GM23338 (cell line): ENCODE results near the gene SIRPD. TPM values are rescaled to one million over a fixed set of nuclear protein-coding genes. Genes with fewer than 3 reads are reported as not detected.

Source experiments
- ATAC-seq: fragments of 200-7000 bp; cut with Tn5 transposase; 3 replicates; pipeline ENCODE4 v1.9.1; 2020
- DNase-seq: peaks from one replicate; pipeline ENCODE4 v3.0.0-alpha.2; 2015; ENCODE audit warnings: low spot score
- H2AFZ ChIP-seq: fragments of 200-600 bp; sonication (generic); 2 replicates; pipeline ENCODE4 v1.8.0; 2016; ENCODE audit warnings: antibody characterized with exemption, mild to moderate bottlenecking, moderate library complexity
- H3F3A ChIP-seq: fragments of 200-600 bp; sonication (generic); replicated peaks from 2 replicates; pipeline ENCODE4 v1.8.0; 2017; ENCODE audit warnings: antibody characterized with exemption, mixed run types, low read depth
- H3K27ac ChIP-seq: fragments of 200-600 bp; sonication (generic); 2 replicates; pipeline ENCODE4 v1.6.1; 2016; ENCODE audit warnings: low read depth
- H3K27me3 ChIP-seq: fragments of 200-600 bp; sonication (generic); 2 replicates; pipeline ENCODE4 v1.8.0; 2016; ENCODE audit warnings: mild to moderate bottlenecking, mixed run types, moderate library complexity; ENCODE audit not compliant: insufficient read depth
- H3K36me3 ChIP-seq: fragments of 200-600 bp; sonication (generic); 2 replicates; pipeline ENCODE4 v1.8.0; 2016; ENCODE audit warnings: mild to moderate bottlenecking; ENCODE audit not compliant: insufficient read depth
- H3K4me1 ChIP-seq: fragments of 200-600 bp; sonication (generic); 2 replicates; pipeline ENCODE4 v1.8.0; 2016; ENCODE audit warnings: mild to moderate bottlenecking, moderate library complexity; ENCODE audit not compliant: insufficient read depth
- H3K4me2 ChIP-seq: fragments of 200-600 bp; sonication (generic); 2 replicates; pipeline ENCODE4 v1.7.1; 2017; ENCODE audit warnings: mixed run types
- H3K4me3 ChIP-seq: fragments of 200-600 bp; sonication (generic); 2 replicates; pipeline ENCODE4 v1.6.1; 2016; ENCODE audit warnings: mixed run types
- H3K79me2 ChIP-seq: fragments of 200-600 bp; sonication (generic); replicated peaks from 2 replicates; pipeline ENCODE4 v1.8.0; 2017; ENCODE audit warnings: mild to moderate bottlenecking; ENCODE audit not compliant: insufficient read depth
- H3K9me2 ChIP-seq: fragments of 200-600 bp; sonication (generic); 2 replicates; pipeline ENCODE4 v1.8.0; 2017; ENCODE audit not compliant: insufficient read depth
- H4K20me1 ChIP-seq: fragments of 200-600 bp; sonication (generic); replicated peaks from 2 replicates; pipeline ENCODE4 v1.8.0; 2017; ENCODE audit warnings: mild to moderate bottlenecking; ENCODE audit not compliant: insufficient read depth
- H3K27ac Mint-ChIP-seq: 2 replicates; pipeline ENCODE4 v1.8.0; 2020; ENCODE audit warnings: inconsistent platforms, mild to moderate bottlenecking, moderate library complexity, mixed read lengths
- H3K27me3 Mint-ChIP-seq: 3 replicates; pipeline ENCODE4 v1.8.0; 2022; ENCODE audit warnings: low read depth, mild to moderate bottlenecking, moderate library complexity, mixed read lengths, inconsistent platforms; ENCODE audit not compliant: insufficient read depth, poor library complexity
- H3K36me3 Mint-ChIP-seq: 3 replicates; pipeline ENCODE4 v1.8.0; 2021; ENCODE audit warnings: low read depth, mild to moderate bottlenecking, inconsistent platforms, moderate library complexity, mixed read lengths
- H3K4me1 Mint-ChIP-seq: 3 replicates; pipeline ENCODE4 v1.8.0; 2020; ENCODE audit warnings: mild to moderate bottlenecking, inconsistent platforms, mixed read lengths
- H3K4me3 Mint-ChIP-seq: 3 replicates; pipeline ENCODE4 v1.8.0; 2021; ENCODE audit warnings: moderate library complexity, mild to moderate bottlenecking, inconsistent platforms, mixed read lengths
- H3K9me3 Mint-ChIP-seq: 3 replicates; pipeline ENCODE4 v1.8.0; 2020; ENCODE audit warnings: moderate library complexity, mild to moderate bottlenecking, inconsistent platforms, mixed read lengths
- CREB1 ChIP-seq: fragments of 250-450 bp; sonication (Bioruptor Pico); IDR thresholded peaks from 2 replicates; pipeline ENCODE4 v1.5.0; 2020; ENCODE audit warnings: low read depth, mild to moderate bottlenecking, moderate library complexity
- CTCF ChIP-seq, 2 experiments: fragments of 200-600 bp in 1 of 2; sonication (generic) in 1 of 2; conservative IDR thresholded peaks; 2 replicates each; pipeline versions ENCODE4 v1.5.1 to v1.6.1; 2016 to 2017; ENCODE audit warnings: antibody characterized with exemption in 2 of 2, low read depth in 2 of 2, mild to moderate bottlenecking in 2 of 2, moderate library complexity in 1 of 2
- ETS1 ChIP-seq: IDR thresholded peaks from 2 replicates; pipeline ENCODE4 v1.6.1; 2016; ENCODE audit warnings: antibody characterized with exemption
- EZH2 ChIP-seq: fragments of 200-600 bp; sonication (generic); IDR thresholded peaks from one replicate; pipeline ENCODE4 v1.8.0; 2017; ENCODE audit warnings: antibody characterized with exemption, mild to moderate bottlenecking, low read depth; ENCODE audit not compliant: unreplicated experiment
- EZH2phosphoT487 ChIP-seq: fragments of 200-600 bp; sonication (generic); IDR thresholded peaks from one replicate; pipeline ENCODE4 v1.8.1; 2018; ENCODE audit warnings: antibody characterized with exemption; ENCODE audit not compliant: unreplicated experiment
- JUNB ChIP-seq: IDR thresholded peaks from one replicate; pipeline ENCODE4 v1.6.1; 2016; ENCODE audit warnings: antibody characterized with exemption; ENCODE audit not compliant: unreplicated experiment
- NANOG ChIP-seq: IDR thresholded peaks from 2 replicates; pipeline ENCODE4 v1.6.1; 2016; ENCODE audit warnings: antibody characterized with exemption, borderline replicate concordance
- POLR2AphosphoS5 ChIP-seq: IDR thresholded peaks from 2 replicates; pipeline ENCODE4 v1.6.1; 2016; ENCODE audit warnings: antibody characterized with exemption, low read depth
- REST ChIP-seq: IDR thresholded peaks from one replicate; pipeline ENCODE4 v1.6.1; 2018; ENCODE audit warnings: antibody characterized with exemption; ENCODE audit not compliant: unreplicated experiment
- STAT1 ChIP-seq: IDR thresholded peaks from one replicate; pipeline ENCODE4 v1.6.1; 2016; ENCODE audit warnings: antibody characterized with exemption; ENCODE audit not compliant: unreplicated experiment
- ZNF114 ChIP-seq: fragments of 250-450 bp; sonication (Bioruptor Pico); IDR thresholded peaks from 2 replicates; pipeline ENCODE4 v1.5.0; 2020; ENCODE audit warnings: mild to moderate bottlenecking, moderate library complexity
- ZNF331 ChIP-seq: fragments of 250-450 bp; sonication (Bioruptor Pico); IDR thresholded peaks from 2 replicates; pipeline ENCODE4 v1.5.0; 2020; ENCODE audit warnings: low read depth, mild to moderate bottlenecking, moderate library complexity
- ZNF462 ChIP-seq: fragments of 250-450 bp; sonication (Bioruptor Pico); IDR thresholded peaks from 2 replicates; pipeline ENCODE4 v1.5.0; 2020; ENCODE audit warnings: mild to moderate bottlenecking, moderate library complexity
- polyA plus RNA-seq: library from polyadenylated mRNA; unstranded; fragments of >200 nt; fragmentation: Nextera tagmentation; extraction: Ambion mirVana; gene quantifications from 2 replicates; pipeline ENCODE4 v1.2.1, GENCODE V29; 2016
- total RNA-seq: library from RNA; depleted of rRNA; stranded (reverse); fragments of >200 nt; shearing (Covaris generic); gene quantifications from 2 replicates; pipeline ENCODE4 v1.2.3, GENCODE V29; 2014

The SIRPD gene
- total and polyA plus RNA-seq, 2 experiments from 2014 or later: not detected

- Histone ChIP-seq H3K79me2 (no peaks in the 10 kb centered on the region), H3F3A (no peaks in the 10 kb centered on the region), H3K27ac (no peak overlapping the region), H3K4me3 (no peak overlapping the region), H3K4me1 (no peaks in the 10 kb centered on the region), H4K20me1 (no peaks in the 10 kb centered on the region), H2AFZ (no peak overlapping the region), H3K36me3 (no peaks in the 10 kb centered on the region), H3K9me2 (peaks cover 9% of the 10 kb centered on the region; the same call in 1 of the 2 replicates), H3K4me2 (no peak overlapping the region), H3K27me3 (no peaks in the 10 kb centered on the region)
- H3K4me1 Mint-ChIP-seq: peaks cover 7% of the 10 kb centered on the region
- peaks cover 6% of the 10 kb centered on the region for H3K36me3 Mint-ChIP-seq
- peak; percentile 77 for DNase-seq
- TF ChIP-seq ZNF114 (CRISPR knock-in tag) (no peak), ZNF462 (CRISPR knock-in tag) (no peak), CREB1 (CRISPR knock-in tag) (no peak), EZH2 (no peak), STAT1 (no peak), JUNB (no peak), REST (no peak), ETS1 (no peak), EZH2phosphoT487 (no peak), ZNF331 (CRISPR knock-in tag) (no peak), POLR2AphosphoS5 (no peak), NANOG (no peak), CTCF (conservative IDR thresholded peaks at IDR 0.05; ENCODE audit: low read depth in 2 of 2) (no peak)
- peak; percentile 70 for ATAC-seq
- peak overlapping the region; percentile 38; the same call in 1 of the 2 replicates for H3K27ac Mint-ChIP-seq
- no peak overlapping the region for H3K4me3 Mint-ChIP-seq
- H3K27me3 Mint-ChIP-seq: peaks cover 12% of the 10 kb centered on the region
- H3K9me3 Mint-ChIP-seq: peaks cover 13% of the 10 kb centered on the region
Measured at GRCh38 chr20:1500496-1500895, 57.0 kb downstream of the SIRPD start.
